Transverse colon (tissue), 4 donors: ENCODE results near the gene SFRP5.

Source experiments
- POLR2A ChIP-seq: fragments of 450-650 bp; IDR thresholded peaks from one replicate; pipeline ENCODE4 v1.6.1; 2016; ENCODE audit warnings: antibody characterized with exemption, mild to moderate bottlenecking, moderate library complexity
- POLR2AphosphoS5 ChIP-seq, 3 donors: sonication (generic); formaldehyde crosslinking; IDR thresholded peaks; one replicate each; pipeline ENCODE4 v1.6.1; 2016; ENCODE audit warnings: antibody characterized with exemption in 3 of 3
- TF ChIP-seq, protein P1 (sequence below), 5 experiments: fragments of 200-600 bp in 3 of 5; fragments of 450-650 bp in 2 of 5; sonication (generic) in 3 of 5; IDR thresholded peaks; 1 replicate in 2 of 5; 2 replicates in 3 of 5; pipeline ENCODE4 v1.5.1; 2016 to 2017; ENCODE audit warnings: antibody characterized with exemption in 5 of 5, inconsistent platforms in 3 of 5, mild to moderate bottlenecking in 2 of 5, moderate library complexity in 1 of 5

GRCh38 chr10:97785731-97786130 lies 13.9 kb upstream of the SFRP5 start:
- TF ChIP-seq, protein P1, sequence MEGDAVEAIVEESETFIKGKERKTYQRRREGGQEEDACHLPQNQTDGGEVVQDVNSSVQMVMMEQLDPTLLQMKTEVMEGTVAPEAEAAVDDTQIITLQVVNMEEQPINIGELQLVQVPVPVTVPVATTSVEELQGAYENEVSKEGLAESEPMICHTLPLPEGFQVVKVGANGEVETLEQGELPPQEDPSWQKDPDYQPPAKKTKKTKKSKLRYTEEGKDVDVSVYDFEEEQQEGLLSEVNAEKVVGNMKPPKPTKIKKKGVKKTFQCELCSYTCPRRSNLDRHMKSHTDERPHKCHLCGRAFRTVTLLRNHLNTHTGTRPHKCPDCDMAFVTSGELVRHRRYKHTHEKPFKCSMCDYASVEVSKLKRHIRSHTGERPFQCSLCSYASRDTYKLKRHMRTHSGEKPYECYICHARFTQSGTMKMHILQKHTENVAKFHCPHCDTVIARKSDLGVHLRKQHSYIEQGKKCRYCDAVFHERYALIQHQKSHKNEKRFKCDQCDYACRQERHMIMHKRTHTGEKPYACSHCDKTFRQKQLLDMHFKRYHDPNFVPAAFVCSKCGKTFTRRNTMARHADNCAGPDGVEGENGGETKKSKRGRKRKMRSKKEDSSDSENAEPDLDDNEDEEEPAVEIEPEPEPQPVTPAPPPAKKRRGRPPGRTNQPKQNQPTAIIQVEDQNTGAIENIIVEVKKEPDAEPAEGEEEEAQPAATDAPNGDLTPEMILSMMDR (IDR thresholded peaks at IDR 0.05): no peak
- no peak for TF ChIP-seq POLR2AphosphoS5 (IDR thresholded peaks at IDR 0.05)
- no peak for TF ChIP-seq POLR2A
